HG03060 (cell line): ENCODE data around the gene GPRC5D.

Experiments
- ATAC-seq: cut with Tn5 transposase; IDR thresholded peaks from one replicate; pipeline ENCODE4 v1.9.1; 2021; ENCODE audit warnings: low read depth, moderate number of reproducible peaks; ENCODE audit not compliant: unreplicated experiment

The GPRC5D gene

GRCh38 chr12:12952036-12952435 is at the start of gene GPRC5D:
Gene GPRC5D (minus strand): TSS chr12:12952170. CDS start chr12:12950384, 1,786 bp downstream.
- no peak for ATAC-seq

DNA sequence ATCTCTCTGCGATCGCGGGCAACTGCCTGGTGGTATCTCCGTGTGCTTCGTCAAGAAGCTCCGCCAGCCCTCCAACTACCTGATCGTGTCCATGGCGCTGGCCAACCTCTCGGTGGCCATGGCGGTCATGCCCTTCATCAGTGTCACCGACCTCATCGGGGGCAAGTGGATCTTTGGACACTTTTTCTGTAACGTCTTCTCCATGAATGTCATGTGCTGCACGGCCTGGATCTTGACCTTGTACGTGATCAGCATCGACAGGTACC is 49.7 kb upstream of the GPRC5D start:
- no peak for ATAC-seq

GRCh38 chr12:13000925-13001774 is 49.2 kb upstream of the GPRC5D start:
- no peak for ATAC-seq

- no peak for ATAC-seq
These were observed 48.6 kb upstream of the GPRC5D start for GRCh38 chr12:13000616-13000924.

DNA sequence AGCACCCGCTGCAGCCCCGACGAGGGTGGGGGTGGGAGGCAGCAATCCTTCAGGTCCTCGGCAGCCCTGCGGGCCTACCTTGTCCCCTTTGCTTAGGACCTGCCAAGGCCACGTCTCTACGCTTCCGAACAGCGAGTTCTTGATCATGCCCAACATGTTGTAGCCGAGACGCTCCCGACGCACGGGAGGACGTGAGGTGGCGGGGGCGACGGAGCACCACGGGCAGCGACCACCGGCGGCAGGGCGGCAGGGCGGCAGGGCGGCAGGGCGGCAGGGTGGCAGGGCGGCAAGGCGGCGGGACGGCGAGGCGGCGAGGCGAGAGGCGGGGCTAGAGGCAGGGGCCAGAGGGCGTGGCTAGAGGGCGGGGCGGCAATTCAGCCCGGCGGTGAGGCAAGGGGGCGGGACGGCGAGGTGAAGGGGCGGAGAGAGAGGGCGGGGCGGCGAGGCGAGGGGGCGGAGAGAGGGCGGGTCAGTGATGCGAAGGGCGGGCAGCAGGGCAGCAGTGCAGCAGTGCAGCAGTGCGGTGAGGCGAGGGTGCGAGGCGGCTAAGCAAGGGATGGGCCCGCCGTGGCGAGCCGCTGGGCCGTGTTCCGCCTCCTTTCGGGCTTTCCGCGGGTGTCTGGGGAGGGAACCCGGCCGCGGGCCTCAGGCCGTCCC is 48.1 kb upstream of the GPRC5D start, which contains the start of gene HEBP1:
Gene HEBP1, minus strand, starts transcription at position 307 of the 657 bp plus-strand sequence. Its CDS starts 151 bp downstream, at position 156.
- no peak for ATAC-seq

GRCh38 chr12:12999271-12999958 is 47.4 kb upstream of the GPRC5D start:
- ATAC-seq, result no peak

DNA sequence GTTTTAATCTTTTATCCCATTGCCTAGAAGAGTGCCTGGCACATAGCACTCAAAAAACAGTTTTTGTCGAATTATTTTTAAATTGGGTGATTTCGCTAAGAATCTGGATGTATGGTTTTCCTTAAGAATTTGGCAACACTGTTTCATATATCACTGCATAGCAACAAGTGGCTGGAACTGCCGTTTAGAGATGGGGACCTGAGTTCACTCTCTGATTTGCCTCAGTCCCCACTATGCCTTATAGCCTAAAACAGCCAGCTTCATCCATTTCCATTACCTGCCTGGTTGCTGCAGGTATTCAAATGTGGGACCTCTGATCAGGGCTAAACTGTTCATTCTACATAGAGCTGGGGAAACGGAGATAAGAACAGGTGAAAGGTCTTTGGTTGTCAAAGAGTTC is 46.3 kb upstream of the GPRC5D start:
- ATAC-seq, result no peak

DNA sequence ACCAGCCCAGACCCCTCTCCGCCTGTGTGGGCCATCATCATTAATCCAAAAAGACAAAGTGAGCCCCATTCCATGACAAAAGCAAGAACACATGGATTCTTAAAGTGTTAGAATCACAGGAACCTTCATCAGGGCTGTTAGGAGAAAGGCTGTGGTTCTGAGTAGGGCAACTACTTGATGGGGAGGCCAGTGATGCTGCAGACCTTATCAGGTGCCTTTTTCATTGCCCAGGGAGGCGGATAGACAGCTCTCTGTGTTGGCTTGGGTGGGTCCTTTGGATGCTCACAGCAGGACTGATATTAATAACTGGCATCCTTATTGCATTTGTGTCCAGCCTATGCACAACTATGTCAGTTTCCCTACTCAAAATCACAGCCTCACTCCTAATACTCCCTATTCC is 45.8 kb upstream of the GPRC5D start:
- ATAC-seq, result no peak

- no peak for ATAC-seq
These were observed 45.2 kb upstream of the GPRC5D start for GRCh38 chr12:12997156-12997555.

- ATAC-seq, result no peak
These were observed 44.2 kb upstream of the GPRC5D start for GRCh38 chr12:12996209-12996608.

- ATAC-seq, result no peak
These were observed 43.1 kb upstream of the GPRC5D start for GRCh38 chr12:12995088-12995487.

DNA sequence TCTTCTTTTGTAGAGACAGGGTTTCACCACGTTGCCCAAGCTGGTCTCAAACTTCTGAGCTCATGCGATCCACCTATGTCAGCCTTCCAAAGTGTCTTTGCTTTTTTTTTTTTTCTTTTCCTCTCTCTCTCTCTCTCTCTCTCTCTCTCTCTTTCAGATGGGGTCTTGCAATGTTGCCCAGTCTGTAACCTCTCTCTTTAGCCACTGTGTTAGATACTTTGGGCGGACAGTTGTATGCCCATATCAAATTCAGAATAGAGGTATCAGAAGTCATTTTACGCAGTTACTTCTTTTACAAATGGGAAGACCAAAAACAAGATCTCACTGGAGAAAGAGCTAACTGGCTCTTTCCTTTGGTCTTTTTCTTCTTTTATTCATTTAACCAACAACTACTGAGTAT is 41.4 kb upstream of the GPRC5D start:
- no peak for ATAC-seq

DNA sequence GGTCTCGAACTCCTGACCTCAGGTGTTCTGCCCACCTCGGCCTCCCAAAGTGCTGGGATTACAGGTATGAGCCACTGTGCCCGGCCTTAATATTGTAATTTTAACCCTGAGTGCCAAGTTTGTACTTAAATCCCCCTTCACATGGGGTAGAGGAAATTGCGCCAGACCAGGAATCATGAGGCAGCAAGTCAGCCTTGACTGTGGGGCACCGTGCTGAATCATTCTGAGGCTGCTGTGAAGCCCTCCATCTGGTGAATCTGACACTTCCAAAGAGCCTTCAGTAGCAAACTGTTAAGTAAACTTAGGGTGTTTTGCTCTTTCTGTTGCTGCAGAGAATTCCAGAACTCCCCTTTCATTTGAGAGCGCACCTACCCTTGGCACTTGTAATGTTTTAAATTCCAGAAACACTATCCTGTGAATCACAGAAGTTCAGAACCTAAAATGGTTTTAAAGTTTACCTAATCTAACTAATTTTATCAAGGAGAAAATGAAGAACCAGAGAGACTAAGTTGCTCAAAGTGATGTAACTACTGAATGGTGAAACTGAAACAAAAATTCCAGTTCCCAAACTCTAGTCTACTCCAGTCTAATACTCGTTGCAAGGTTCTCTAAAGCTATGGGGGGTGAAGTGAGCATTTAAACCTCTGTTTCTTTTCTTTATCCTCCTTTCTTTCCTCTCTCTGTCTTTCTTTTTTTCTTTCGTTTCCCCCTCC is 40.6 kb upstream of the GPRC5D start:
- no peak for ATAC-seq

GRCh38 chr12:12990700-12991468 is 38.9 kb upstream of the GPRC5D start:
- ATAC-seq, result no peak

- ATAC-seq, result no peak
These were observed 35.5 kb upstream of the GPRC5D start for GRCh38 chr12:12987421-12987820.

GRCh38 chr12:12986775-12987331 is 34.9 kb upstream of the GPRC5D start:
- no peak for ATAC-seq

GRCh38 chr12:12985817-12986408 is 33.9 kb upstream of the GPRC5D start:
- ATAC-seq, result no peak

GRCh38 chr12:12984149-12984548 is 32.2 kb upstream of the GPRC5D start:
- no peak for ATAC-seq

GRCh38 chr12:12983420-12984035 is 31.6 kb upstream of the GPRC5D start:
- no peak for ATAC-seq
